HUDEP-2 (cell line): ENCODE results near the gene RETREG1.
"Not testable (repeated sequence)": the region's sequence is repeated elsewhere in the genome, so short reads cannot be mapped to it uniquely, and the experiment has no call there.

Experiments
- DNase-seq, 76 experiments: peaks; one replicate each; lab custom pipeline; 2025; ENCODE audit not compliant: unreplicated experiment in 76 of 76; lab: John Stamatoyannopoulos, UW

Gene RETREG1

GRCh38 chr5:16493261-16493660, 123.5 kb downstream of the RETREG1 start:
- no peak for DNase-seq

GRCh38 chr5:16492398-16493140, 124.2 kb downstream of the RETREG1 start:
- no peak for DNase-seq

- DNase-seq = no peak
Measured at GRCh38 chr5:16490911-16491310, 125.9 kb downstream of the RETREG1 start.

- DNase-seq = peak in 7 of 76 experiments; percentile 6 to 34 (median 9)
Measured at GRCh38 chr5:16489322-16489791, 127.4 kb downstream of the RETREG1 start.

GRCh38 chr5:16487456-16487855, 129.3 kb downstream of the RETREG1 start:
- DNase-seq = no peak

- DNase-seq = peak in 7 of 76 experiments; percentile 6 to 42 (median 8)
Measured at GRCh38 chr5:16486711-16487111, 130.1 kb downstream of the RETREG1 start.

- peak in 2 of 76 experiments; percentile 3 to 26 for DNase-seq
Measured at GRCh38 chr5:16485656-16486055, 131.1 kb downstream of the RETREG1 start.

- no peak for DNase-seq
Measured at GRCh38 chr5:16484081-16484480, 132.7 kb downstream of the RETREG1 start.

- DNase-seq = no peak
Measured at GRCh38 chr5:16483361-16483760, 133.4 kb downstream of the RETREG1 start.

- peak in 22 of 76 experiments; percentile 5 to 76 (median 30) for DNase-seq
Measured at GRCh38 chr5:16482891-16483290, 133.9 kb downstream of the RETREG1 start.

- no peak for DNase-seq
Measured at GRCh38 chr5:16480821-16481538, 135.8 kb downstream of the RETREG1 start.

GRCh38 chr5:16480144-16480543, 136.7 kb downstream of the RETREG1 start:
- no peak for DNase-seq

GRCh38 chr5:16477541-16477940, 139.3 kb downstream of the RETREG1 start:
- peak in 10 of 76 experiments; percentile 2 to 46 (median 12) for DNase-seq

GRCh38 chr5:16476417-16476816, 140.4 kb downstream of the RETREG1 start:
- not testable (repeated sequence) for DNase-seq

GRCh38 chr5:16471387-16471786, 145.4 kb downstream of the RETREG1 start:
- DNase-seq = no peak

GRCh38 chr5:16467363-16468219, 149.2 kb downstream of the RETREG1 start:
- DNase-seq = peak in 17 of 76 experiments; percentile 2 to 54 (median 22)

GRCh38 chr5:16465544-16466432, 151.0 kb downstream of the RETREG1 start, which contains the start of gene ZNF622:
Gene ZNF622 (minus strand): TSS chr5:16465800. CDS start chr5:16465665, 135 bp downstream.
- DNase-seq = peak in 74 of 76 experiments; percentile 27 to 90 (median 77)

- peak in 1 of 76 experiments; percentile 2 for DNase-seq
Measured at GRCh38 chr5:16464664-16465543, 151.9 kb downstream of the RETREG1 start.

GRCh38 chr5:16464231-16464630, 152.6 kb downstream of the RETREG1 start:
- DNase-seq = no peak
